GM21515 (cell line): ENCODE measurements around the gene POMGNT2.

Experiments
- ATAC-seq: cut with Tn5 transposase; IDR thresholded peaks from one replicate; pipeline ENCODE4 v1.9.1; 2021; ENCODE audit not compliant: unreplicated experiment

The POMGNT2 gene

DNA sequence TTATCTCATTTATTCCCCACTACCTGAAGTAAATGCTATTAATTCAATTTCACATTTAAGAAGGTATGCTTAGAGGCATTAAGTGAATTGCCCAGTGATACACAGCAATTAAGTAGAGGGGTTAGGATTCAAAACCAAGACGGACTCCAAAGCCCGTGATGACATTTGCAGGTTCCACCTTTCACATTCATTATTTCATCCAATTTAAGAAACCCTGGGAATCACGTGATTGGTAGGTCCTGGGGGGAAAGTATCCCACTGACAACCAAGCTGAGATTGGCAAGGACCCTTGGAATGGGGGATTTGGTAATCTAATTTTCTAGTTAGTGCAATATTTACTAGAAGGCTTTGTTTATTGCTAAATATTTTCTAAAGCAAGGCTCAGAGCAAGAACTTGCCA lies 1.8 kb downstream of the POMGNT2 start:
- ATAC-seq: no peak

DNA sequence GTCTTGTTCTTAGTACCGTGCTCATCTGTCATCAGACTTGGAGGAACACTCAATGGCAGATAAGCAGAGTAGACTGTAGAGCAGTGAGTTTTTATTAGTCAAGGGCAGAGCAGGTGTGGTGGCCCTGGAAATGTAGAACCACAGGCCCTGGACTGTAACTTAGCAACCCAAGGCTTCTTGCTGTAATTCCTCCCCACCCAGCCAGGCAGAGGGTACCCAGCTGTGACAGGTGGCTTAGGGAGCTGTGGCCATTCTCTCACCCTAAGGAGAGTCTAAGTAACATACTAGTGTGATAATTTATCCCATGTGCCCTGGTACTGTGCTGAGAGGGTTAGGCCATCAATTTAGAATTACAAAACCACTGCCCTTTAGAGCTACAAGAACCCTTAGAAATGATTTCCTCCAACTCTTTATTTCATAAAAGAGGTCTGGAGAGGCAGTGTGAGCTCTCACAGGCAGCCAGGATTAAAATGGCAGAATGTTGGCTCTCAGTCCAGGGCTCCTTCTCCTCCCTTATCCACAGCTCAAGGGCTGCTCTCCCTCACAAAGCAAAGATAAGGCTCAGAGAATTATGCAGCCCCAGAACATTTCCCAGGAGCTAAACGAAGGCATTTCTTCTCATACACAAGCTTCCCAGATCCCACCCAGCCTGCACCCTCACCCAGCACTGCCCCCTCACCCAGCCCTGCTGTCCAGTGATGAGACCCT lies 3.0 kb downstream of the POMGNT2 start:
- ATAC-seq: no peak

DNA sequence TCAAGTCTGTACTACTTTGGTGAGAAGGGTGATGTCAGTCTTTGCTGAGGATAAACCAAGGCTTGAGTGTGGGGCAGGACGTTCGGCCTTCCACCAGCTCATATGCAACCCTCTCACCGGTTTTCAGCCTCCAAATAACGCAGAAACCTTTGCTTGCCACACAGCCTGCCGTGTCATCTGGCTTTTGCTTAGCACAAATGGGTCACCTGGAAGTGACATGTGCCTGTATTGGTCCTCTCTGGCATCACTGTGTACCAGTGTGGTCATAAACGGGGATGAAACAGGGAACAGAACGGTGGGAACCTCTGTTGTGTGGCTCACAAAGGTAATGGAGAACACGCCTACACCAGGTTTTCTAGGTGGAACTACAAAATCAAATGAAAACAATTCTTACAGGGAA lies 7.1 kb downstream of the POMGNT2 start:
- ATAC-seq: no peak

DNA sequence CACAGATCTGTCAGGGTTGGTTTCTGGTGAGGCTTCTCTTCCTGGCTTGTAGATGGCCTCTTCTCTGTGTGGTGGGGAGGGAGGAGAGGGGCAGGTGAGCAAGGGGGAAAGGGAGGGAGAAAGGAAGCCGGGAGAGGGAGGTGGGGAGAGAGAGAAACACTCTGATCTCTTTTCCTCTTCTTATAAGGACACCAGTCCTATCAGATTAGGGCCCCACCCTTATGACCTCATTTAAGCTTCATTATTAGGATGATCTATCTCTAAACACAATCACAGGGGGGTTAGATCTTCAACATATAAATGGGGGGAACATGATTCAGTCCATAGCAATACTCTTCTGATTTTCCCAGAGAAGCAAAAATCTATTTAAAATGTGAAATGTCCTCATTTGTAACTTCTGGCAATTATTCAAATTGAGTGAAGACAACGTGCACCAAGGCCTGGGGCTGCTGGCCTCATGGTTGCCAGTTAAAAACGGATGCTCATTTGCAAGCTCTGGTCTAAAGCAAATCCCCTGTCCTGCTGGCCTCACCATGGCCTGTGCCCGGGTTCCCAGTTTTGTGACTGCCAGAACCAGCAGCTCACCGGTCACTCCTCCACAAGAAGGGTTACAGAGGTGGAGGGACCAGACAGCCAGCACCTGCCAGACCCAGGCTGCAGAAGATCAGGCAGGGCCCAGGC lies 8.3 kb downstream of the POMGNT2 start:
- no peak for ATAC-seq

DNA sequence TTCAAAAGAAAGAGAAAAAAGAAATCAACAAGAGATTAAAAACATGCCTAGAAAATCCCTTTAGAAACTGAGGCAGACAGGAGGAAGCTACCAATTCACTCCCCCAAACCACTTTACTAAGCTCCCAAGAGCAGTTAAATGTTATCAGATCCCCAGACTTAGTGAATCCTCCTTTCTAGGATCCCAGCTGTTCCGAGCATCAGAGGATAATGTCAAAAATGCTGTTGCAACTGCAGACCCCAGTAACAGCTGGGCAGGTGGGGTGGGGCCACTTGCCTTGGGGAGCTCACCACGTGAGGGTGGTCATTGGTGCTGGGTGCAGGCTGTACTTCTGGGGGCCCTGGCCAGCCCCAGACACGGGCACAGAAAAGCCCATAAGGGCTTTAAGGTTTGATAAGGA lies 9.1 kb downstream of the POMGNT2 start:
- ATAC-seq: no peak

DNA sequence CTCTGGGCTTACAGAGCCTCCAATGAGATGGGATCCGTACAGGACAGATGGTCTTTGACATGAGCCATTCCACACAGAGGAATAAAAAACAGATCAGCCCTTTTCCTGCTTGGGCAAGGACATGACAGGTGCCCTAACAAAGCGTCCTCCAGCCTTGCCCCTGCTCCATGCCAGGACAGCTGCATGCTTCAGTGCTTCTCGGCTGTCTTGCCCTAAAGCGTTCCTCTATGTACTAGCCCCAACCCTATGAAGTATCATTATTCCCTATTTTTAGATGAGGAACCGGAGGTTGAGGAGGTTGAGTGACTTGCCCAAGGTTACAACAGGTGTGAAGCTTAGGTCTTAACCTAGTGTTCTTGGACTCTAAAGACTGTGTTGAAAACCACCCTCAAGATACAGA lies 10.5 kb downstream of the POMGNT2 start:
- ATAC-seq: no peak

DNA sequence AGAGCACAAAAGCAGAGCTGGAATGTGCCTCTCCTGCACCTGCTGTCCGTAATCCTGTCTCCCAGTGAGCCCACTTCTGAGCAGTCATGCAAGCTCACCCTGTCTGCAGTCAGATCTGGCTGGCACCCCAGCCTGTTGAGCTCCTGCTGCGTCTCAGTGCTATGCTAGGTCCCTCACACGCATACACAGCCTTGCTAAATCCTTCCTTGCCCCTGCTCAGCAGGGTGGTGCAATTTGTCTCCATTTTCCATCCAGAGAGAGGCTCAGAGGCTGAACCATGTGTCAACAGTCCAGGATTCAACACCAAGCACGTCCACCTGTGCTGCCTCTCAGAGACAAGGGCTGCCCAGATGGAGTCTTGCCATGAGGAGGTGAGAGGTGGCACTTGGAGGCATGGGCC lies 11.0 kb downstream of the POMGNT2 start:
- ATAC-seq: no peak

DNA sequence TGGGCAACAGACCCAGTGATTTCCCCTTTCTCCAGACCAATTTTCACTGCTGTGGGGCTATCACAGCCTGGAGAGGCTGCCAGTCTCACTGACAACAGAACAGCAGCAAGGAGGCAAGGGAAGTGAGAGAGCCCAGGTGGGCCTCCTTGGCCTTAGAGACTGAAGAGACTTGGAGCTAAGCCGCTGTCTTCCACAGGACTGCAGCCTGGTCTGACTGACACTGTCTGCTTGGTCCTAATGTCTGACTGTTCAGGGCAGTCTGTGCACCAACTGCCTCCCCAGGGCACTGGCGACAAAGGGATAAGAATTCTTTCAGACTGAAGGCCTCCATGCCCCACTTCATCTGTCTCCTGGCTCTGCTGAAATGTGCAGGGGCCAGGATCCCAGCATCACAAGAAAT lies 11.5 kb downstream of the POMGNT2 start:
- no peak for ATAC-seq

DNA sequence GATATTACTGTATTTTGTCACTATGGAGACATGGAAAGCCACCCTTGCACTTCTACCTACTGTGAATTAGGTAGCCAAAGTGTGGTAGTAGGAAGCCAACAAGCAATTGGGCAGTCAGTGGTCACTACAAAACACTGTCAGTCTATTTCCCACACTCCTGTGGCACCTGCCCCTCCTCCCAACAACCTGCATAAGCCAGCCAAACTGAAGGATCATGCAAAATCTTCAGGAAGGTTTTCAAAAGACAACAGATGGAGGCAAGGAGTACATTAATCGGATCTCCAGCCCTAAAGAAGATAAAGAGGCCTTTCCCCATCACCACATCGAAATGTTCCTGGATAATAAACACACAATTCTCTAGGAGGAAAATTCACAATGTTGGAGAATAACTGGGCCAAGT lies 11.9 kb downstream of the POMGNT2 start:
- no peak for ATAC-seq

DNA sequence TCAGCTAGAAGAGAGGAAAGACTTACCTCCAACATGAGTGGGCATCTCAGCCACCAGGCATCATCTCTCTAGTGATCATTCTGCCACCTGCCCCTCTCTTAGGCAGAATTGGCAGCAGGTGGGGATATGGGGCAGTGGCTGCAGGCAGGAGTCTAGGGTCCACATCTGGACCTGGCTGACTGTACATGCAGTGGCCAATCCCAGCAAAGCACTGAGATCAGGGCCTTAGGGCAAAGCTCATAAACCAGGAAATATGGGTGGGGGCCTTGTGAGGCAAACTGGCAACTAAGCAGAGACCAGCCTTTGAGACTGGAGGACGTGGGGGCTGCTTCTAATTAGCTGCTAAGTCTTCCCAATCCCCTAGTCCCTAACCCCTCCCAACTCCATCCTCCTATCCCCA lies 12.9 kb downstream of the POMGNT2 start:
- ATAC-seq: no peak

DNA sequence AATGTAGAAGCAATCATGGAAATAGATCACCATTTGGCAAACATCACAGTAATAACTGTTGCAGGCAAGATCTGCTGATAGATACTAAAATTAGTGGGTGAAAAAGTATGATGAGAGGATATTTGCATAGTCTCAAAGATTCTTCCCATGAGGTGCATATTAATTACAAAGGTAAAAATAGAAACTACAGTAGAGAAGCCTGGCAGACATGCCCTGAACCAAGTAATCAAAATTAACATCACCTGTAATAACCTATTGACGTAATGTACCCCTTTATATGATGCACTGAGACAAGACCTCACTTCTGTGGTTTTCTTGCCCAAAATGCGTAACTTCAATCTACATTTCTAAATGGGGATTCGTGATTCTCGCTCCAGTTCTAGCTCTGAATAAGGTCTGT lies 14.4 kb downstream of the POMGNT2 start:
- ATAC-seq: no peak

DNA sequence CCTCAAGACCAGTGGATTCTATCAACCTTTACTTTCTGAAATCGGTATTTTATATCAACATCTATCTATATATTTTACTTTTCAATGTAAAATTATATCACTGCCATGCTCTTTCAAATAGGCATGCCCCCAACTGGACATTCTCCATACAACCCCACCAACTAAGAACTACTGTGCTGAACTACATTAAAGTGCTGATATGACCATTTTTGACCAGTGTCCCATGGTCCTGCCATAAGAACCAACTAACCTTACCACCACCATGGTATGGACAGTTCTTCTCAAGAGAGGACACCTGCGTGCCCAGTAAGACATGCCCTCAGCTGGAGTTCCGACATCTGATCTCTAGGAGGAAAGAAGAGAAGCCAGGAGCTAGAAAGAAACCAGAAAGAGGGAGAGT lies 15.6 kb downstream of the POMGNT2 start:
- ATAC-seq: no peak

DNA sequence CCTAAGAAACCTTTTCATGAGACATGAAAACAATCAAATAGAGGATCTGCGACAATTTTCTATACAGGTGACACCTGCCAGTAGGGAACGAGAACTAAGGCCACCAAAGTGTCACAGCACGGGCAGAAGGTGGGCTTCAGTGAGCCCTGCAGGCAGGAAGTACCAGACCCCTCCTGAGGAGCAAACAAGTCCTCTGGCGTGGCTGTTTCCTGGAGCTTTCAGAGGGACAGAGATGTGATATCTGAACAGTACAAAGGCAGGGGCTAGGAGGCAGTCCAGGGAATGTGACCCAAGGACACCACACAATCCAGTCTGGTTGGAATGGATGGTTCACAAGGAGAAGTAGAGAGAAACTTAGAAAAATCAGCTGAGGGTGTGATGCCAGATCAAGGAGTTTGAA lies 16.8 kb downstream of the POMGNT2 start:
- no peak for ATAC-seq

DNA sequence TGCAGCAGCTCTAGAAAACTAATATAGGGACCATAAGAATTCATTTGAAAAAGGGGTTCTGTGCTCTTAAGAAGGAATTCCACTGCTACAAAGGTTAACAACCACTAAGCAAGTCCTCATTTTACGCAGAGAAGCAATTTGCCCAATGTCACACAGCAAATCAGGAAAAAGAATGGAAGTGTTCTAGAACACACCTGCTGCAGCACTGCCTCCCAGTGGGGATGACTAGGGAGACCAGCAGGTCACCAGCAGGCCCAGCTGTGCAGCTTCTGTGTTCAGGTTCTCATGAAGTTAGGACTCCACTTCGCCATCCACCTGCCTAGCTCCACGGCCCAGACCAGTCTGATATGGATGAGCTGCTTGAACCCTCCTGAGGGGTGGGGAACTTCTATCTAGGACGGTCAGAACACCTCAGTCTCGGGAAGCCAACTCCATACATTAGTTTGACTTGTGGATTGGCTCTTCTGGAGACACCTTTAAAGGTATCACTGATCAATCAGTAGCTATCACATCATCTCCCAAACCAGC lies 18.6 kb downstream of the POMGNT2 start:
- no peak for ATAC-seq

DNA sequence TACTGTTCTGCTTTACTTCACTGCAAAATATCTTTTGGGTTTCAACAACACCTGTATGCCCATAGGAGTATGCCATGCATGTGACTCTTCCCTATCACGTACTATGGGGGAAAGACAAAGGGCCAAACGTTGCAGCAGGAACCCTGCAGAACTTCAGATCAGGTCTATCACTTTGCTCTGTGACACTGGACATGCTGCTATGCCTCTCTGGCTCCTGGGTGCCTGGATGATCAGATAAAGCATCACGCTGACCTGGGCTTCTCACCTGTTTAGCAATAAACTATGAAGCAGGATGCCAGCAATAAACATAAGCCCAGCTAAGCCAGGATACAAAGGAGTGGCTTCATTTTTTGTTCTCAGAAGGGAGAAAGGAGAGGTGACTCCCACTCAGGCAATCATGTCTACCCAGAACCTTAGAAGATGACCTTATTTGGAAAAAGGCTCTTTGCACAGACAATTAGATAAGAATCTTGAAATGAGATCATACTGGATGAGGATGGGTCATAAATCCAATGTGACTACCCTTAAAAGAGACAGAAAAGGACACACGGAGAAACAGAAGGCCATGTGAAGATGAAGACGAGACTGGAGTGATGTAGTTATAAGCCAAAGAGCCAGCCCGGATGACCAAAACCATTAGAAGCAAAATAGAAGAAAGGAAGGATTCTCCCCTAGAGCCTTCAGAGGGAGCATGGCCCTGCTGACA lies 19.3 kb downstream of the POMGNT2 start:
- ATAC-seq: no peak

DNA sequence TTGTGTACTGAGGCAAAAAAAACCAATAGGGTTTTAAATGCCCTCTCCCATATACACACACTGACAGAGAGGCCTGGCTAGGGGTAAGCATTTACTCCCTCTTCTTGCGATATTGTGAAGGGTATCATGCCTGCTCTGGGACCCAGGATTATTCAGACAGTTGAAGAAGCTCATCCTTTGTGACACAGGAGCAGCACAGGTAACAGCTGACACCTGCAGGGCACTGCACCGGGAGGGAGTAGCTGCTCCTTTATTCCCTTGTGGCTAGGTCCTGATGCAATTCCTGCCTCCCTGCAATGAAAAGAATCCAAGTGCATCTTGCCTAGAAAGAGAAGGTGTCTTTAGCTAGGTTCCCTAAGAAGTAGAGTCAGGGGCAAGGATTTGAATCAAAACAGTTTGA lies 23.4 kb downstream of the POMGNT2 start:
- no peak for ATAC-seq

DNA sequence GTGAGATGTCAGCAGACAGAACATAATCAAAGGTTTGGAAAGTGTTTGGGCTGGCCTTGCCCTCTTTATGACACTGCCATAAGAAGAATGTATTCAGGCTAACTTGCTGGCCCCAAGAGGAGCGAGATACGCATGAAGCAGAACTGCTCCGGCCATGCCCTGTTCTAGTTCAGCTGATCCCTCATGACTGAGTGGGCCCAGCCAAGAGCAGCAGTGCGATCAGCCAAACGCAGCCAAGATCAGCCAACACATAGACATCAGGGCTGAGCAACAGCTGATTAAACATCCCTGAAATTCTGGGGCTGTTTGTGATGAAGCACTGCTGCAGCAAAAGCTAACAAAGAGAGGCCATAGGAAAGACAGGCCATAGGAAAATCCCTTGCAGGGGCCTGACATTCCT lies 24.1 kb downstream of the POMGNT2 start:
- no peak for ATAC-seq

DNA sequence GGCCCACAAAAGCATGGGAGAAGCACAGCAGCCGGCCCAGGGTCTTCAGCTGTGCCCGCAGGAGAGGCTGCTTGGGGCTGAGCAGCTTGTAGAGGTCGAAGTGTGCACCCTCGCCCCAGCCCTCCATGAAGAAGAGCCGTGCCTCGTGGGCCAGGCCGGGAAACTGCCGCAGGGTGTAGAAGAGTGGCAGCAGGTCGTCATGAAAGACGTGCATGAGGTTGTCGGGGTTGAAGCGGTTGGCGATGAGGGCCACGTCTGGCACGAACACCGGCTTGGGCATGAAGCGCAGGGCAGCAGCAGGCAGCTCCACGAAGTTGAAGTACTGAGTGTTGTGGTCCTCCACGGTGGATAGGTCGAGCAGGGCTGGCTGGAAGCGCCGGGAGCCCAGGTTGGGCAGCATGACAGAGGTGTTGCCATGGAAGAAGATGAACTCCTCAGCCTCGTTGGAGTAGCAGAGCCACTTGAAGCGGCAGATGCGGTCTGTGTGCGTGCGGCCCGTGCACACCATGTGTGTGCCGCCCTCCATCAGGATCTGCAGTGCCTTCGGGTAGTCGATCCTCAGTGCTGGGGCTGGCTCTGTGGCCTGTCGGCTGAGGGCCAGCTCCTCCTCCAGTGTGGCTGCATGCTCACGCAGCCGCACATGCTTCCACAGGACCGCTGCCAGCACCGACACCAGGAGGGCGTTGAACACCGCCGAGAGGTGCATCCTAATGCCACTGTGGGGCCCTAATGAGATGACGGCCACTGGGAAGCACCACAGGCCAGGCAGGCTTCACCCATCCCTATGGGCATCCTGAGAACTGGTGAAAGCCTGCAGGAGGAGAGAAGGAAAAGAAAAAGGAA lies 24.9 kb downstream of the POMGNT2 start:
- ATAC-seq: no peak

DNA sequence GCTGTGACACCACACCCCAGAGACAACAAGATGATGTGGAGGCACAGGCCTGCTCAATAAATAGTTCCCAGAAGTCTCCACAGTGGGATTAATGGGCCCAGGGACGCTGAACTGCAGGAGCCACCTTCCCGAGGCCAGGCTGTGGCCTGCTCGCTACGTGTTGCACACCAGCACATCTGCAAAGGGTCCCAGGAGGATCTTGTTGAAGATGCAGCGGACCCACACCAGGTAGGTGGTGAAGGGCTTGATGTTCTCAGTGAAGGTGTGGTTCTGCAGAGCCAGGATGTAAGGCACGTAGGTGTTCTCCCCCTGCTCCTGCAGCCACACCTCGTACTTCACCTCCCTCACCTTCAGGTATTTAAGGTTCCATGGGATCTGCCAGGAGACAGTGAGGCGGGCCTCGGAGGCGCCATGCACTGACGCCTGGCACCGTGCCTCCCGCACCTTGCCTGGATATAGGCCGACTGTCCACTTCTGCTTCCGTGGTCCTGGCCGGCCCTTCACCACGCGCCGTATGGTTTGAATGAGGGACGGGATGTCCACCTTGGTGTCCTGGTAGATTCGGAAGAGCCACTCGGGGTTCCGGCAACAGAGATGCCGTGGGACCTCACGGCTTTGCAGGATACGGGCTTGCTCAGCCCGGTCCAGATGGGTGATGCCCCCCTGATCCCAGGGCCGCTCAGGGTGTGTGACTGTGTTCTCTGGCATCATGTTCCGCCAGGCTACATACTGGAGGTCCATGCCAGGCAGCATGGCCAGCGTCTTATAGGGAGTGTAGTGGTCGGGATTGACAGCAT lies 26.1 kb downstream of the POMGNT2 start:
- ATAC-seq: no peak

DNA sequence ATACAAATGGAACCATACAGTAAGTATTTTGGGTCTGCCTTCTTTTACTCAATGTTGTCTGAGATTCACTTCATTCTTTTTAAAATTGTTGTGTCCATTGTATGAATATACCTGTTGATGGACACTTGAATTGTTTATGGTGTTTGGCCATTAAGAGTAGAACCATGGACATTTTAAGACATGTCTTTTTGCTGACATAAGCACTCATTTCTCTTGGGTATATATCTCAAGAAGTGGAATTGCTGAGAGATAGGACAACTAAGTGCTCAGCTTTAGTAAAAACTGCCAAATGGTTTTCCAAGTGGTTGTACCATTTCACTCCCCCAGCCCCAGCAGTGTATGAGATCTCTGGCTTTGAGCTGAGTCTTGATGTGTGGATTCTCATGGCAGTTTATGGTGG lies 28.2 kb downstream of the POMGNT2 start:
- ATAC-seq: no peak
